Measurements from ENCODE around the gene EGFL8.

DNA sequence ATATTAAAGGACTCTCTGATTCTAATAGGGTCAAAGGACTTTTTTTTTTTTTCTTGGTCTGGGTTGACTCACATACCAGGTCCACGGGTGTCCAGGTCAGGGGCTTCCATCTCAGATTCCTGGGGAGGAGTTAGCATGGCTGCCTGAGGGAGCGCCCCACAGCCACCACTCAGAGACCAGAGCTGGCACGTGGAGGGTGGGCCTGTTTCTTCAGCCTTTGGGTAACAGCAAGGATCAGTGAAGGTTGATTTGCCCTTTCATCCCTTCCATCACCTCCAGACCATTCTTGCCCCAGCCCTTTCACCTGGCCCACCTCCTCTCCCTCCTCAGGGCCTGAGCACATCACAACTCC is 33.9 kb downstream of the EGFL8 start:
- TF ChIP-seq, protein P1, sequence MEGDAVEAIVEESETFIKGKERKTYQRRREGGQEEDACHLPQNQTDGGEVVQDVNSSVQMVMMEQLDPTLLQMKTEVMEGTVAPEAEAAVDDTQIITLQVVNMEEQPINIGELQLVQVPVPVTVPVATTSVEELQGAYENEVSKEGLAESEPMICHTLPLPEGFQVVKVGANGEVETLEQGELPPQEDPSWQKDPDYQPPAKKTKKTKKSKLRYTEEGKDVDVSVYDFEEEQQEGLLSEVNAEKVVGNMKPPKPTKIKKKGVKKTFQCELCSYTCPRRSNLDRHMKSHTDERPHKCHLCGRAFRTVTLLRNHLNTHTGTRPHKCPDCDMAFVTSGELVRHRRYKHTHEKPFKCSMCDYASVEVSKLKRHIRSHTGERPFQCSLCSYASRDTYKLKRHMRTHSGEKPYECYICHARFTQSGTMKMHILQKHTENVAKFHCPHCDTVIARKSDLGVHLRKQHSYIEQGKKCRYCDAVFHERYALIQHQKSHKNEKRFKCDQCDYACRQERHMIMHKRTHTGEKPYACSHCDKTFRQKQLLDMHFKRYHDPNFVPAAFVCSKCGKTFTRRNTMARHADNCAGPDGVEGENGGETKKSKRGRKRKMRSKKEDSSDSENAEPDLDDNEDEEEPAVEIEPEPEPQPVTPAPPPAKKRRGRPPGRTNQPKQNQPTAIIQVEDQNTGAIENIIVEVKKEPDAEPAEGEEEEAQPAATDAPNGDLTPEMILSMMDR (IDR thresholded peaks at IDR 0.05; ENCODE audit: low read depth, low read length), result no peak
- TF ChIP-seq EZH2phosphoT487 (IDR thresholded peaks at IDR 0.05; ENCODE audit: low read depth), result no peak
